Heart left ventricle (tissue), 13 donors: Measurements from ENCODE around the gene NPHP3.

ENCODE experiments used
- CTCF ChIP-seq, 12 donors: fragments of 200-600 bp; sonication (generic) in 4 of 12; IDR thresholded peaks; one replicate each; pipeline versions ENCODE4 v1.5.0 to v1.8.0; 2018 to 2022; ENCODE audit warnings: antibody characterized with exemption in 12 of 12, mild to moderate bottlenecking in 5 of 12
- POLR2A ChIP-seq, 2 donors: fragments of 450-650 bp; IDR thresholded peaks; one replicate each; pipeline ENCODE4 v1.6.1; 2017; ENCODE audit warnings: antibody characterized with exemption in 2 of 2, mild to moderate bottlenecking in 2 of 2, moderate library complexity in 2 of 2
- donor health status: ischemic (EF 13 %, LVEDD 7.1; RV severe dilation, severe dysfunction).
- donor health status: DM: no; HTN: yes; CAD: no.
- donor health status: DM: no; HTN: no; CAD: no.
- donor health status: ischemic (EF 25% LVEDD 6.9; RV normal size, moderate dysfunction).
- donor health status: ischemic (EF 25% LVEDD 5.7; RV mildly dilated, moderate dysfunction).
- donor health status: ischemic (EF 35%, LVEDD 5.7; RV mildly dilated, moderate dysfunction).
- donor health status: nonischemic (EF 11% LVEDD 7.7; RV severe dilation, severe dysfunction).
- donor health status: DM: yes; HTN: yes; CAD: no.
- donor health status: PGD.
- donor health status: ischemic (EF 29% LVEDD 5.4; RV normal size, mild dysfunction).
- donor health status: nonischemic (EF 23%, LVEDD 6.1; RV moderate dilation, normal function).

GRCh38 chr3:132655471-132655870, 66.7 kb downstream of the NPHP3 start:
- TF ChIP-seq CTCF (IDR thresholded peaks at IDR 0.05) = no peak
- TF ChIP-seq POLR2A (IDR thresholded peaks at IDR 0.05) = no peak
